ENCODE results near the gene SCN8A.
"Not testable (repeated sequence)": the region's sequence is repeated elsewhere in the genome, so short reads cannot be mapped to it uniquely, and the experiment has no call there.

SCN8A gene

DNA sequence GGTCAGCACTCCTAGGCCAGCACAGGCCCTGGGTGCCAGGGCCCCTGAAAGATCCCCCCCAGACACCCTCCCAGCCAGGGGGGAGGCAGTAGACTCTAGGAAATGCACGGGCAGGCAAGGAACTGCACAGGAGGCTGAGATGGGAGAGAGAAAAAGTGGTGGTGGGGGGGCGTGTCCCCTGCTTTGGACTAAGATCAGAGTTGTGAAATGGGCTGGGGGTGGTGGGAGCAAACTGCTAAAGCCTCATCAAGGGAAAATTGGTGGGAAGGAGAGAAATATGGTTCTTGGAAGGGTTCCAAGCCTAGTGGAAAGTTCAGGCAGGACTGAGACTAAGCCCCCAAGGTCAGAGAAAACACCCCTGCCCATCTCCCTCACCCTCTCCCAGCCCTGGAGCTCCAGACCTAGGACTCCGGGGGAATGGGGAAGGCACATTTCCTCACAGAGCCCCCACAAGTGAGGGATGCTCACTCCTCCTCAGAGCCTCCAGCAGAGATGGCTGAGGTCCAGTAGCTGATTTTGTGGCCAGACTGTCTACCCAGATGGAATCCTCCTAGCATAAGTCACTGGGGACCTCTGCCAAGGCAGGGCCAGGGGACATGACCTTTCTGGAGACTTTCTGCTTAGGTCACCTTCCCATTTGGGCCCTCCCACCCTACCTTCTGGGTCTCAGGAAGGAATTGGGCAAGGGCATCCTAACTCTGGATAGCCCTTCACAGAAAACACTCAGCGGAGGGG, 227.7 kb downstream of the SCN8A start:
- DNase-seq, result no peak

DNA sequence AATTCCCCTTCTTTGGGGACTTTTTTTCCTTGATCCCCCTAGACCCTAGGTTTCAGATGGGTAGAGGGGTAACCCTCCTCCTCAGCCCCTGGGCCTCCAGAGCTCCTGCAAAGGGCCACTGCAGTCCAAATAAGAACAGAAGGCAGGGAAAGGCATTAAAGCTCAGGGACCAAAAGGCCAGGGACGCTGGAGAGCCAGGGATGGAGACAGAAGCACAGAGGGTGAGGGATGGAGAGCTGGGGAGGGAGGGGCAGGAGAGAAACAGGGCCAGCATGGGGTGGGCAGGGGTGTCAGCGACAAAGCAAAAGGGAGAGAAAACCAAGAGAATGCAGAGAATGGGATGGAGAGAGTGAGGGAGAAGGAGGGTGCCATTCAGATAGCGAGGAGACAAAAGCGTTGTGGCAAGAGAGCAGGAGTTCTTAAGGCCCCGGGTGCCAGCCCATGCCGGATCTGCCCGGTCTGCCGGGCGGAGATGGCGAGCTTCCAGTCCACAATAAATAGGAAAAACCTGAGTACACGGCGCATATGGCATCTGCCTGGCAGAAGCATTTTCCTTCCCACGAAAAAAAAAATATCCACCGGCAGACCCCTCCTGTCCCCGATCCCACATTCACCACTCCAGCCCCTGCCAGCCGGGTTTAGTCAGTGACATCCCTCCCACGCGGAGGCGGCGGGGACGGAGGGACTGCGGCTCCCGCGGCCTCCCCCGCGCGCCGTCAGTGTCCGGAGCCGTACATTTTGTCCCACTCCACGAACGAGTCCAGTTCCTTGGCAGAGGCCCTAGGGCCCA, 228.9 kb downstream of the SCN8A start:
- no peak for DNase-seq

DNA sequence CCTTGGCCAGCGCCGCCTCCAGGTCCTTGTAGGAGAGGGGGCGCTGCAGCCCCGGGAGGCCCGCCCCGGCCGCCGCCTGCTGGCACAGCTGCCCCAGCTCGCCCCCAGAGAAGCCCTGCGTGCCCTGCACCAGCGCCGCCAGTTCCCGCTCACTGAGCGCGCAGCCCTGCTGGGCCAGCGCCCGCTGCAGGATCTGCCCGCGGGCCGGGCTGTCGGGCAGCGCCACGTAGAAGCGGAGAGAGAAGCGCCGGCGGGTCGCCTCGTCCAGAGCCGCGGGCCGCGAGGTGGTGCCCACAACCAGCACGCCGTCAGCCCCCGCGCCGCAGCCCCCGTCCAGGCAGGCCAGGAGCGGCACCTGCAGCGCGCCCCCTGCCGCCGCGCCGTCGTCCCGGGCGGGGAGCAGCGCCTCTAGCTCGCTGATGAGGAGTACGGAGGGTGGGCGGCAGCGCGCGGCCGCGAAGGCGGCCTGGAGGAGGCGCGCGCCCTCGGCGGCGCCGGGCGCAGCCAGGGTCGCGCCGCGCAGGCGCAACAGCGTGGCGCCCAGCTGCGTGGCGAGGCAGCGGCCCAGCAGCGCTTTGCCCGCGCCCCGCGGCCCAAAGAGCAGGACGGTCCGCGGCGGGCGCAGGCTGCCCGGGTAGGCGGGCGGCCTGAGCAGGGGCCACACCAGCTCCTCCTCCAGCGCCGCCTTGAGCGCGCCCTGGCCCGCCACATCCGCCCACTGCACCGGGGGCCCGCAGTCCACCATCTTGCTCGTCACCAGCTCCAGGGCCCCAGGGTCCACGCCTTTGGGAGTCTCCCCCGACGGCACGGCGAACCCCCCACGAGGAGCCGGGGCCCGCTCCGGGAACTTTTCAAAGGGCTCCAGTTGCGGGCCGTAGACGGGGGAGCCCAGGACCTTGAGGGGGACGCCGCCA, 229.8 kb downstream of the SCN8A start:
- peak; percentile 67 to 87 for DNase-seq

DNA sequence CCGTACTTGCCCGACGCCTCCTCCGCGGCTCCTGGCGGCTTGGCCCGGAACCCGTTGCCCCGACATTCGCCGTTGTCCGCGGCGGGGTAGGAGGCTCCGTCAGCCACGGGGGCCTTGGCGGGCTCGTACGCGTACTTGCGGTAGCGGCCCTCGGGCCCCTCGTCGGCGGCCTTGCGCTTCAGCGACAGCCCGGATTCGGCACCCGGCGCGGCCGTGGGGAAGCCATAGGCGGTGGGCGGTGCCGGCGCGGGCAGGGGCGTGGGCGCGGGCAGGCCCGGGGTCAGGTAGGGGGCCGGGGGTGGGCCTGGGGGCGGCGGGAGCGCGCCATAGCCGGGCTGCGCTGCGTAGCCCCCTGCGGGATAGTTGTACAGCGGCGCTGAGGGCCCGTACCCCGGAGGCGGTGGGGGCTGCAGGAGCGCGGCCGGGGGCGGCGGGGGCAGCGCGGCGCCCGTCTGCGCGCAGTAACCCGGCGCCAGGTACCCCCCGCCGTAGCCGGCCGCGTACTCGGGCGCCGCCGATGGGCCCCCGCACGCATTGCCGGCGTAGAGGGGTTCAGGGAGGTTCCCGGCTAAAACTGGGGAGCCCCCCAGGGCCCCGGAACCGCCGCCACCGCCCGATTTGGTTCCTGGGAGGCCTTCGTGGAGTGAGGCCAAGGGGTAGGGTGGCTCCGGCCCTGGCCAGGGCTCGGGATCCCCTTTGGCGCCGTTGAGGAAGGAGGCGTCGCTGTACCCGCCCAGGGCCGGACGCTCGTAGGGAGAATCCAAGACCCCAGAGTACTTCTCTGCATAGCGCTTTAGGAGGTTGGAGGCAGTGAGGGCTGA, 230.6 kb downstream of the SCN8A start:
- no peak for DNase-seq

DNA sequence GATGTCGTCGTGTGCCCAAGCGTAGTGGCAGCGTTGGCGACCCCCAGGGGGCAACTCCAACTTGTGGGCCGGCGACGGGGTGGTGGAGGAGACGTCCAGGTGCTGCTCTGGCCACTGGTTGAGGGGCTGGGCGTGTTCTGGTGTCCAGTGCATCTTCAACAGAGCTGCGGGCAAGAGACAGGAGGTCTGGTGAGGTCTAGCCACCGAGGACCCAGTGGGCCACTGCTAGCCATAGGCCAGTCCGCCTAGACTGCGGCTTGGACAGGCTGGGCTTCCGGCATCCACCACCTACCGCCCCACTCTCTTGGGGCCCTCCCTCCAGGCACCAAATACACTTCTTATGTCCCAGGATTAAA, 231.2 kb downstream of the SCN8A start:
- no peak for DNase-seq

DNA sequence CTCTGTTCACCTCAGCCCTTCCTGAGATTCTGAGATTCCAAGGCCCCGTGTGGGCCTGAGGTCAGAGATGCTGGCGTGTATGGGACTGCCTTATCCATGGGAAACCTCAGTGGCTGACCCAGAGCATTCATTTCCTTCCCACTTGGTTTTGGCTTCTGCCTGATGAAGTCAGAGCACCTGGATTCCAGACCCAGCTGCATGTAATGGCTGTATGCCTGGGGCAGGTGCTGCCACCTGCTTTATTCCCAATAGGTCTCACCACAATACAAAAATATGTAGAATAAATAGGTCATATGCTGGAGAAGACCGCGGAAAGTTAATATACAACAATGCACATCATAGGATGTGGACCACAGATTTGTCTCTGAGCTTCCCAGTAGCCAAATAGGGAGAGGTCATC, 231.9 kb downstream of the SCN8A start:
- DNase-seq, result no peak

DNA sequence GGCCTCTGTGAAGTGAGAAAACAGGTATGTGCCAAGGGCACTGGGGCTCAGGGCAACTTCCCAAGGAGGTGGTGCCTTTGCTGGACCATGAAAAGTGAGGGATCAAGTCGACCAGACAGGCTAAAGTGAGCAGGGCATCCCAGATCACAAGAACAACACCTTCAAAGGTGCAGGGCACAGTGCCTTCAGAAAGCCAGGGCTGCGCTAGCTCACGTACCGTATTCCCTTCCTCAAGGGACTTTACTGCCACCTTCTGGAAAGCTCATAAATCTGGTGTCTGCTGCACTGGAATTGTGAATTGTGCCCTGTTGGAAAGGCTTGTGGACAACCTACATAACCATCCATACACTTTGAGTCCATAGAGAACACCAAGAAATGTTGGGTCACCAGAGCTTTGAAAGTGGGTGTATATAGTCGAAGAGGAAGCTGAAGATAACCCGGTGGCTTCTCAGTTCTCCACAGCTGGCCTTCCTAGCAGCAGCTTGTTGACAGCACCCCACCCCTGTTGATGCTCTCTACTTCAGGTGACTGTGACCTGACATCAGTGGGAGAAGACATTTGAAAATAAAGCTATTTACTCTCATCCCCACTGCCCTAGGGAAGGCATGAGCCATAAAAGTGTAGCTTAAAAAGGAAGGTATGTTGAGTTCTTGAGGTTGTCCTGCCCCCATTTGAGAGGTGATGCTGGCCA, 233.0 kb downstream of the SCN8A start:
- DNase-seq, result peak in 1 of 2 experiments; percentile 48

DNA sequence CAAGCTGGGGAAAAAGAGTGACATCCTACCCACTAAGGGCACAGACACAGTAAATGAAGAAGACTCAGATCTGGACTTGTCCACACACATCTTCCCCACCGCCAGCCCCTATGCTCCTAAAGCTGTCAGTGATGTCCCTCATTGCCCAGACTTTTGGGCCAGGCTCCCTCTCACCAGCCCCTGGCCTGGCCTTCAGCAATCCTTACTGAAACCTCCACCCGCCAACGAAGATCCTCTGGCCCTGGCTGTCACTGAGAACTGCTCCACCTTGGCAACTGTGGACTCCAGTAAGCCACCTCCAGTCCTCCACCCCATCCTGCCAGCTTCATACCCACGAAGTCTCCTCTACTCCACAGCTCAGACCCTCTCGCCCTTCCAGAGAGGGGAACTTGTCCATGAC, 234.2 kb downstream of the SCN8A start:
- DNase-seq, result no peak

DNA sequence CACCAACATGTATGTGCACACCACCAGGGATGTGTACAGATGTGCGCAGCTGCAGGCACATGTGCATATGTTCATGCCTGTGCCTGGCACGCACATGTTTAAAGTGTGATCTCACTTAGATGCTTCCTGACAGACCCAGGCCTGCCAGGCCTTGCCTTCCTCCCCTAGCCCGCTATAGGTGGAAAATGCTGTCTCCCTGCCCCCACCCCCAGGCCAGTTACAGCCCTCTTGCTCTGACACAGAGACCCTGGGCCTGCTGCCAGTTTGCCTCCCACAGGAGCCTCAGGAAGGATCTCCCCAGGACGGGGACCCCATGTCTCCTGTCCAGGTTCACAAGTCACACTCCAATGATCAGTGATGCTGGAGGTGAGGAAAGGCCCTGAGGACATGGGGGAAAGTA, 235.8 kb downstream of the SCN8A start:
- no peak for DNase-seq

DNA sequence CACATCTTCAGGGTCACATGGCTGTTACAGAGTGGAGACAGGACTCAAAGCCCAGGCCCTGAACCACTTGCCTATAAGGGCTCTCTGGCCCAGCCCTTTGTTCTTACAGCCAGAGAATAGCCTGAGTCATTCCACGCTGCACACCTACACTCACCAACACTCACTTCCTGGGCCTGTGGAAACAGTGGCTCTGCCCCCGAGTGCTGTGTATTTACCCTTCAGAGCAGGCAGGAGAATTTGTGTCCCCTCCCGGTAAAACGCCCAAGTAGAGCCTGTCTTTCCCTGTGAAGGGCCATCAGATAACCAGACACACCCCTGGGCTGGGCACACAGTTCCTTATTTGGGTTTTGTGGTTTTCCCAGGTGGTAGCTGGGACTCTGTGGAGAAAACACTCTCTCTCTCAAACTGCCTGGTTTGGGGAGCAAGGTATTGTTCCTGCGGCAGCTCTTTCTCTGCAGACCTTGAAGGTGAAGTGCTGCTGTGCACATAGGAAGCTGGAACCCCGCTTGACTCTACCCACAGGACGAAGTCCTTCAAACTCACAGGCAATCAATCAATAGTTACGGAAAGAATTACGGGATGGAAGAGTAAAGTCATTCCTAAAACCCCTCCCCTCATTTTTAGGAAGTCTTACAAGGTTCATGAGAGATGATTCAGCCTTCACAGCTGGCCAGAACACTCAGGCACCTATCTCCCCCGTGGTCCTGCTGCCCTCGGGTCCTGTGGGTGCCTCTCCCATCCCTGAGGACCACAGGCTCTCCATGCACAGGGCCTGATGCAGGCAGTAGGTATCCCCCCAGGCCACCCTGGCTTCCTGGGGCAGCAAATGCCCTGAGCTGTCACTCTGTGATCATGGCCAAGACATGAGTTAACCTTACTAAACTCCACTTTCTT, 237.1 kb downstream of the SCN8A start:
- peak; percentile 46 to 47 for DNase-seq

DNA sequence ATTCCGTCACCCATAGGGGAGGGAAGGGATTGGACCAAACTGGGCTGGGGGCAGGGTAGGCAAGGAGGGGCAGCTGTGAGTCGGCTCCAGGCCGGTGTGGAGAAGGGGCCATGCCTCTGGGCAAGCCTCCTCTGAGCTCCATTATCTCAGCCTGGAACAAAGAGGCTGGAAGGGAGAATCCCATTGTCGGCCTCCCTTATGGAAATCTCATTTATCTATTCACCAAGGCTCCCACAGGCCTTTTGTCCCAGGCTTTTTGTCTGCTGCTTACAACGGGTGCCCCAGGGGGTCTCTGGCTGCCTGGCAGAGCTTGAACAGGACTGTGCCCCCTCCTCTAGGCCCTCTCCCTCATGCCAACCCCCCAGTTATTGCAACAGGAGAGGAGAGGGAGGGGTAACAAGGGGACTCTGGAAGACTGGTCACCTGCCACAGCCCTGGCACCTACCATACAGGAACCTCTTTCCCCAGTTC, 238.0 kb downstream of the SCN8A start:
- no peak for DNase-seq

DNA sequence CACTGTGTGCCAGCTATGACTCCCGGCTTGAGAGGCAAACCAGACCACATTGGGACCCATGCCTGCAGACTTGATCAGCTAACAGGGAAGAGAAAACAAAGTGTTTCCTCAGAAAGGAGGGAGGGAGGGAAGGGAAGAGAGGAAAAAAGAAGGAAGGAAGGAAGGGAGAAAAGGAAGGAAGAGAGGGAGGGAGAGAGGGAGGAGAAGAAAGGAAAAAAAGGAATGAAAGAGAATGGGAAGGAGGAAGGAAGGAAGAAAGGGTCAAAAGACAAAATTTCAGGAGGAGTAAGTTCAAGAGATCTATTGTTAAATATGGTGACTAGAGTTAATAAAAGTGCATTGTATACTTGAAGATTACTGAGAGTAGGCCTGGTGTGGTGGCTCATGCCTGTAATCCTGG, 238.6 kb downstream of the SCN8A start:
- DNase-seq, result no peak

DNA sequence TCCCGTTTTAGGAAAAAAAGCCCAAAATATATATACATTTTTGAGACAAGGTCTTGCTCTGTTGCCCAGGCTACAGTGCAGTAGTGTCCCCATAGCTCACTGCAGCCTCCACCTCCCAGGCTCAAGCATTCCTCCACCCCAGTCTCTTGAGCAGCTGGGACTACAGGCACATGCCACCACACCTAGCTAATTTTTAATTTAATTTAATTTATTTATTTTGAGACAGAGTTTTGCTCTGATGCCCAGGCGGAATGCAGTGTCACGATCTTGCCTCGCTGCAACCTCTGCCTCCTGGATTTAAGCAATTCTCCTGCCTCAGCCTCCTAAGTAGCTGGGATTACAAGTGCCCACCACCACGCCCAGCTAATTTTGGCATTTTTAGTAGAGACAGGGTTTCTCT, 240.8 kb downstream of the SCN8A start:
- DNase-seq, result not testable (repeated sequence)

DNA sequence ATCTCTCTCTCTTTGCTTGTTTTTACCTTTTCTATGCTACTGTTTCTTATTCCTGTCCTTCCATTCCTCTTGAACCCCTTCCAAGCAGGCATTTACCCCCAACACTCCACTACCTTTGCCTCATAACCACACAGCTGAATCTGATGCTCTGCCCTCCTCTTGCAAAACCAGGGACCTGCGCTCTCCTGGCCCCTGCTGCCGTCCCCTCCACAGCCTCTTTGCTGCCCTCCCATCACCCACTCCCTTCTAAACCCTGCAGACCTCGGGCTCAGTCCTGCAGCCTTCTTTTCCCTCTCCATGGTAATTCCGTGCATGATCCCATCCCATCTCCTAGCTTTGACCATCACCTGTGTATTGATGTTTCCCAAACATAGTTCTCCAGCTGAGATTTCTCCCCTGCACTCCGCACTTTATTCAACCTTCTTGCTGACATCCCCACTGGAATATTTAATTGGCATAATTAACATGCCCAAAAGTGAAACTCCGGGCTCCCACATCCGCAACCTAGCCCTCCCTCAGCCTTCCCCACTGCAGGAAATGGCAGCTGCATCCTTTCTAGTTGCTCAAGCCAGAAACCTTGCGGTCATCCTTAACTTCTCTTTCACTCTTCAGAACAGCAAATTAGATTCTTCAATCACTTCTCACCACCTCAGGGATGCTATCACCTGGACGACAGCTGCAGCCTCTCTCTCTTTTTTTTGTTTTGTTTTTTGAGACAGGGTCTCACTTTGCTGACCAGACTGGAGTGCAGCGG, 241.5 kb downstream of the SCN8A start:
- DNase-seq, result no peak

DNA sequence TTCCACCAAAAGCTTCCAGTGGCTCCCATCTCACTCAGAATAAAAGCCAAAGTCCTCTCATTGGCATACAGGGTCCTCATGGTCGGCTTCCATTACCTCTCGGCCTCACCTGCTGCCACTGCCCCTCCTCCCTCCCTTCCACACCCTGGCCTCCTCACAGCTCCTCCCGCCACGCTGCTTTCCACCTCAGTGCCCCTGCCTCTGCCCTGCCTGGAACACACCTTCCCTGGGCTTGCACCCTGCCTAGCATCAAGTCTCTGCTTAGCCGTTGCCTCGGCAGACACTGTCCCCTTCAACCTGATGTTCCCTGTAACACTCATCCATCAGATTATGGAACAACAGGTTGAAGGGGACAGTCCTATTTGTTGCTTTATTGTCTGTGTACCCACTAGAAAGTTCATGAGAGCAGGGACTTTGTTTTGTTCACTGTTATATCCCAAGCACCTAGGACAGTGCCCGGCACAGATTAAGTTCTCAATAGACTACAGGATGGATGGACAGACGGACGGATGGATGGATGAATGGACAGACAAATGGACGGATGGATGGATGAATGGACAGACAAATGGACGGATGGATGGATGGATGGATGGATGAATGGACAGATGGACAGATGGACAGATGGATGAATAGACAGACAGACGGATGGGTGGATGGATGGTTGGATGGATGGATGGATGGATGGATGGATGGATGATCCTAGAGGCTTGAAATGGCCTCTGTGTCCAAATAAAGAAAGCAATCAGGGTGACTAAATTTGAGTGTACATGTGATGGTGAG, 242.6 kb downstream of the SCN8A start:
- DNase-seq, result no peak

DNA sequence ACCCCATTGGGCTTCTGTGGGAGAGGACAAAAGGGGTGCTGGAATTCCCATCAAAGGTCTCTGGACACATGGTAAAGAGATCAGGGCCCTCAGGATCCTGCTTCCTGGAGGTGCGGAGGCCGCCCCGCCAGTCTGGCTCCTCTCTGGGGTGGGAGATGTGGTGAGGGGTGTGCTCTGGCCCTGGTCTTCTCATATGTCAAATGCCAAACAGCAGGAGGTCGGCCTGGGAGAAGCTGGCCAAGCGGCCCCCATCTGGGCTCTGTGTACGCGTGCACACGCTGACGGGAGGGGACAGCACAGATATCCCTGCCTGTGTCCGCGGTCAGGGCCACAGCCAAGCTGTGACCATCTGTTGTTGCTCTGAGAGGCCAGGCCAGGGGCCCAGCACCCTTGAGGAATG, 243.4 kb downstream of the SCN8A start:
- no peak for DNase-seq

DNA sequence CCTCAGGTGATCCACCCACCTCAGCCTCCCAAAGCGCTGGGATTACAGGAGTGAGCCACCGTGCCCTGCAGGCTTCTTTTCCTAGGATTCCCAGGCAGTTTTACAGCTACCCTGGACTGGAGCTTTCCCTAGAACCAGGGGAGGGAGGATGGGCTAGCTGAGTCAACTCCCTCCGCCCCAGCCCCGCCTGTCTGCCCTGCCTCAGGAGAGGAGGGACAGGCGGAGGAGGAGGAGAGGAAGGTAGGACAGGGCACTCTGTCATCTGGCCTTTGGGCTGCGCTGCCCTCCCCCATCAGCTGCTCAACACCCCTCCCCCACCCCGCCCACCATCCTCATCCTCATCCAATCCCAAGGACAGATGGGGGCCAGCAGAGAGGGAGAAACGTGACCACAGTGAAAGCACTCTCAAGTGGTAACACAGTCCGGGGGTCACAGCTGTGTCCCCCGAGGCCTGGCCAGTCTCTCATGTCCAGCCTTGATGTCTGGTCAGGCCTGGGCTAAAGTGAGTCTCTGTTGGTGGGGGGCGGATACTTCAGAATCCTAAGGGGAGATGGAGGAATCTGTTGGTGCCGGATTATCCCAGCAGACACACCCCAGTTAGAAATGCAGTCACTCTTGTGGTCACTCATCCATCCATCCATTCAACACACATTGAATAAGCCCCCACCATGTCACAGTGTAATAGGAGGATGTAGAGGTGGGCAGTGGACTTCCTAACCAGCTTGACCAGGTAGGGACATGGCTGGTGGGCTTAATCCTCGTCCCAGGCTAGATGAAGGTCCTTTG, 245.2 kb downstream of the SCN8A start:
- DNase-seq, result no peak

DNA sequence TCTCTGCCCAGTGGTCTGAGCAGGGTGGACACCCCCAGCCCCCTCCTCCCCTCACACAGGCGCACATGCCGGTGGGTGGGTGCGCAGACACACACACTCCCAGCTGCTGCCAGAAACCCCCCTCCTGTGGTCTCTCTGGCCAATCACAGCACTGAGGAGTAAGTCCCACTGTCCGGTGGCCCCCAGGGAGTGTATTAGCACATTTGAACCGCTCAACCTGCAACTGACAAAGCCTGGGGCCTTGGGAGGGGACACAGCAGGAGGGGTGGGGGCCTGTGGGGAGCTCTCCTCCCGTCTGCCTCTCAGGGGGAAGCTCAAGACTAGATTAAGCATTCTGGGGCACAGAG, 245.8 kb downstream of the SCN8A start:
- DNase-seq, result no peak
